ENCODE measurements around the gene HIGD1C.
"Not testable (repeated sequence)": the region's sequence is repeated elsewhere in the genome, so short reads cannot be mapped to it uniquely, and the experiment has no call there.

Gene HIGD1C

DNA sequence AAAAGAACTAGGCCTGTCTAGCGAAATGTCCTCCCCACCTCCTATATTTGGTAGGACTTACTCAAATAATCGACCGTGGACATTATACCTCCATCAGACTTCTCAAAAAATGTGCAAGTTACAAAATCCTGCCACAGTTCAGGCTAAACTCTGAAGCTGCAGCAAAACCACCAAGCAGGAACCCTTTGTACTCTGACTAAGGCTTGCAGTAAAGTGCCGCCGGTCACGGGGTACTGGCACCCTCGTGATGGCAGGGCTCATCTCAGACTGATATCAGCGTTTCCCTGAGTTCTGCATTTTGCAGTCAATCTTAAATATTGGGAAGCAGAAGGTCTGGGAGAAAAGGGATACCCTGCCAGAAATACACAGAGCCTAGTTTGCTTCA lies 56.7 kb downstream of the HIGD1C start:
- no peak for TF ChIP-seq CTCF (IDR thresholded peaks at IDR 0.05; ENCODE audit: low read depth, low read length)
- DNase-seq (ENCODE audit: extremely low read depth, low read depth): no peak

DNA sequence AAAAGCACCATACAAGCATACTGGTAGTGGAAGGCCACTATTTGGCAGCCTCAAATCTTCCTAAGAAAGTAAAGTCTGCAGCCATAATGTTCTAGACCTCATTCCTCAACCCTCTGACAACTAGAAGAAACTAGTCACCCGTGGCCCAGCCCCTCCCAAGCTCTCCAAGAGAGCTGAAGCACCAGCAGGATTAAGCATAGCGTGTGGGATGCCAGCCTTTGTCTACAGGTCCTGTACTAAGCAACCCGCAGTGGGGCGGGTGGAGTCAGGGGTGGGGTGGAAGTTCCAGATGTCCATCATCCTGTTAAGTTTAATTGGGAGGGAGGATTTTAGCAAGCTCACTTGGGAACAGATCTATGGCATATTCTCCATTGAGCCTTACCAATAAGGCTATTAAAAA lies 59.6 kb downstream of the HIGD1C start:
- DNase-seq (ENCODE audit: extremely low read depth, low read depth): no peak
- TF ChIP-seq CTCF (IDR thresholded peaks at IDR 0.05; ENCODE audit: low read depth, low read length): no peak

DNA sequence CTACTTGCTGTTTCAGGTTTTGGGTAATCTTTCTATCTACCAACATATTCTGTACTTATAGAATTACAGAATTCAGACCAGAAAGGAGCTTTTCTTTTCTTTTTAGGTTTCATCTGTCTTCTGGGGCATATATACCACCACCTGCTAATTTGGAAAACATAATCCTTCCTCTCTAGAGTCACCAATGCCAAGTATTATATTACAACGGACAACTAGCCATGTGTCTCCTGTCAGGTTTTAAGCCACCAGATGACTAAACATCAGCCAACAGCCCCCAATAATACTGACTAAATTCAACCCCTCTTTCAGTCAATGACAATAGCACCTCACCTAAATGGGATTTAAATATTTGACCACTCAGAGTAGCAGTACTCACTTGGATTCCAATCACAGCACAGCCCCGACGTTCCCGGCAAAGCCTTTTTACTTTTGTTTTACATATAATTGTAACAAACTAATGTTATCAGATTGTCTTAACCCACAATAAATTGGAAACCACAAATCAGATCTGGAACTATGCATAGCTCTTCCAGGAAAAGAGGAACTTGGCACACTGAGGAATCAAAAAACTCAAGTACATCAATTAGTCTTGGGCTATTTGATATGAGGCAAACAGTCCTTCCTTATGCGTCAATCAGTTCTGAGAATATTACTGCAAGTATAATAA lies 60.4 kb downstream of the HIGD1C start:
- no peak for TF ChIP-seq CTCF (IDR thresholded peaks at IDR 0.05; ENCODE audit: low read depth, low read length)
- no peak for DNase-seq (ENCODE audit: extremely low read depth, low read depth)

GRCh38 chr12:51013441-51013840 lies 61.1 kb downstream of the HIGD1C start:
- DNase-seq (ENCODE audit: extremely low read depth, low read depth): no peak
- no peak for TF ChIP-seq CTCF (IDR thresholded peaks at IDR 0.05; ENCODE audit: low read depth, low read length)

DNA sequence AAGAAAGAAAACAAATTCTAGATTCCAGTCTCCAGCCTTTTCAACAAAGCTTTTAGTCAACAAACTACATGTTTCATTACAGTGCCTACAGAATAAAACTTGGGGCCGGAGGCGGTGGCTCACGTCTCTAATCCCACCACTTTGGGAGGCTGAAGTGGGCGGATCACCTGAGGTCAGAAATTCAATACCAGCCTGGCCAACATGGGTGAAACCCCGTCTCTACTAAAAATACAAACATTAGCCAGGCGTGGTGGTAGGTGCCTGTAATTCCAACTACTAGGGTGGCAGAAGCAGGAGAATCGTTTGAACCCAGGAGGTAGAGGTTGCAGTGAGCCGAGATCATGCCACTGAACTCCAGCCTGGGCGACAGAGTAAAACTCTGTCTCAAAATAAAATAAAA lies 62.1 kb downstream of the HIGD1C start:
- DNase-seq (ENCODE audit: extremely low read depth, low read depth): not testable (repeated sequence)

DNA sequence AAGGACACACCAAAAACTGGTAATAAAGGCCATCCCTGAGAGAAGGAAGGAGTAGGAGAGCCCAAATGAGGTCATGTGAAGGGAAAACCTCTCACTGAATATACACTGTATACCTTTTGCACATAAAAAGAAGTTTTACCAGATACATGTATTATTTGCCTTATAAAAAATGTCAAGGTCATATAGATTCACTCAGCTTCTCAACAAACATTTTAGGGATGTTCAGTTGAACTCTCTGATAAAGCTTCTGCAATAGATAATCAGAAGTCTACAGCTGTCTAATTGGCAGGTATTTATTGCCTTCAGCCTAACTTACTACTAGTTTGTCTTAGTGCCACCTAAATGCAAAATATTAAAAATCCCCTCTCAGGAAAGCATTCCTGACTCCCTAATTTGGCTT lies 65.1 kb downstream of the HIGD1C start:
- no peak for DNase-seq (ENCODE audit: extremely low read depth, low read depth)

DNA sequence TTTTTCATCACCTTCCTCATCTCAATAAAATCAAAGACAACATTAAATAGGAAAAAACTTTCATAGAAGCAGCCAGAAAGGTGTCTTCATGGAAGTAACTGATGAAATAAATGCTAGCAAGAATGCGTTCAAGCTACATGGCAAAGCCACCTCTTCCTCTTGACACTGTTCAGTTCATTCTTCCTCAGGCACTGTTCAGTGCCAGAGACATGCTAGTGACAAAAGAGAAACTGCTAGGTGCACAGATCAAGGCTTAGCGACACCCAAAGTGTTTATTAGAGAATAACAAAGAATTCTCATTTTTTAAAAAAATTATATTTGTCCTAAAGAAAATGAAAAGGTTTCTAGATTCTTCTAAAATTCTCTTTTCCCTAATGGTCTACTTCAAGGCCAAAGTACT lies 66.6 kb downstream of the HIGD1C start:
- no peak for DNase-seq (ENCODE audit: extremely low read depth, low read depth)
- no peak for TF ChIP-seq CTCF (IDR thresholded peaks at IDR 0.05; ENCODE audit: low read depth, low read length)

More for the DNA sequence above, 65.1 kb downstream of the HIGD1C start:
- TF ChIP-seq CTCF (IDR thresholded peaks at IDR 0.05; ENCODE audit: low read depth, low read length): no peak

GRCh38 chr12:51019927-51020326 lies 67.6 kb downstream of the HIGD1C start:
- DNase-seq (ENCODE audit: extremely low read depth, low read depth): no peak
- TF ChIP-seq CTCF (IDR thresholded peaks at IDR 0.05; ENCODE audit: low read depth, low read length): no peak

All from AG09319 (cell line).